ENCODE measurements around the gene CBX4. TPM values are rescaled to one million over a fixed set of nuclear protein-coding genes. Genes with fewer than 3 reads are reported as not detected.

Gene CBX4
- total and polyA plus RNA-seq, 2 experiments from 2014 or later, result 1.2 to 18.9 TPM

DNA sequence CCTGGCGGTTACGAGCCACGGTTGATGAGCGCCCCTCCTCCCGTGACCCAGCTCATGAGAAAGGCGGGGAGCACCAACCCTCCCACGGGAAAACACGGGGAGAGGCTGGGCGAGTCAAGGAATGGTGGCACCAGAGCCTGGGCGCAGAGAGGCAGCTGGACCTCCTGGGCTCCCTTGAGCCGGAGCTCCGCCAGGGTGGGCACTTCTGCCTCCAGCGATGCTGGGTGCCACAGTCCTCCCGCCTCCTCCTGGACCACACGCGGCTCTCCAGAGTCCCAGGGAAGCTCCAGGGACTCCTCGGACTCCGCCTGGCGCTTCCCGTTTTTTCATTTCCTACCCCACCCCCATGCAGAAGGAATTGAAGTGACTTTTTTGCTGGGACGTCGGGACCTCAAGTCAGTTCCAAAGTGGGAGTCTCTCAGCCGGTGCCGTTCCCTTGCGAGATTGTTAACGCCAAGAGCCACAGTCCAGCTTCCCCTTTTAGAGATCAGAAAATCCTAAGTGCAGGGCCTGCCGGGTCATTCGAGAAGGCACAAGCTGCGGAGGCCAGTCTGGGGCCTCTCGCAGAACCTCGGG, 35.7 kb downstream of the CBX4 start:
- no peaks in the 10 kb centered on the region for H3K9me3 ChIP-seq (ENCODE audit: low read depth)
- H3K9ac ChIP-seq, result no peak overlapping the region
- no peak for DNase-seq
- H3K4me3 ChIP-seq, result no peak overlapping the region
- H3K4me1 ChIP-seq (ENCODE audit: insufficient read depth), result no peaks in the 10 kb centered on the region
- no peaks in the 10 kb centered on the region for H3K9me2 ChIP-seq (ENCODE audit: insufficient read depth)
- H3K27me3 ChIP-seq (replicated peaks; ENCODE audit: insufficient read depth), result peaks cover 97% of the 10 kb centered on the region
- no peak for TF ChIP-seq EZH2phosphoT487 (IDR thresholded peaks at IDR 0.05; ENCODE audit: insufficient read depth, low read depth)
- no peak for TF ChIP-seq EZH2 (IDR thresholded peaks at IDR 0.05; ENCODE audit: insufficient read depth, poor library complexity, severe bottlenecking)
- 30 to 37% methylated on average over 29 to 31 of the region's 31 CpGs for WGBS, 2 experiments (ENCODE audit: low coverage in 1 of 2, low lambda C conversion rate in 2 of 2, missing lambda C conversion rate in 2 of 2)
- 0 out of 2 replicates have a peak, but pooled peaks cover 3% of the 10 kb centered on the region for H3F3A ChIP-seq (ENCODE audit: insufficient read depth)
- H3K4me2 ChIP-seq (ENCODE audit: unreplicated experiment), result no peak overlapping the region
- no peaks in the 10 kb centered on the region for H3K36me3 ChIP-seq (ENCODE audit: low read depth)
- in situ Hi-C loops (cut with MboI), result no loop called here
- no peaks in the 10 kb centered on the region for H3K79me2 ChIP-seq (ENCODE audit: insufficient read depth)
- H4K20me1 ChIP-seq (ENCODE audit: insufficient read depth), result no peaks in the 10 kb centered on the region
- no peak overlapping the region for H3K27ac ChIP-seq
- H2AFZ ChIP-seq, result no peak overlapping the region

DNA sequence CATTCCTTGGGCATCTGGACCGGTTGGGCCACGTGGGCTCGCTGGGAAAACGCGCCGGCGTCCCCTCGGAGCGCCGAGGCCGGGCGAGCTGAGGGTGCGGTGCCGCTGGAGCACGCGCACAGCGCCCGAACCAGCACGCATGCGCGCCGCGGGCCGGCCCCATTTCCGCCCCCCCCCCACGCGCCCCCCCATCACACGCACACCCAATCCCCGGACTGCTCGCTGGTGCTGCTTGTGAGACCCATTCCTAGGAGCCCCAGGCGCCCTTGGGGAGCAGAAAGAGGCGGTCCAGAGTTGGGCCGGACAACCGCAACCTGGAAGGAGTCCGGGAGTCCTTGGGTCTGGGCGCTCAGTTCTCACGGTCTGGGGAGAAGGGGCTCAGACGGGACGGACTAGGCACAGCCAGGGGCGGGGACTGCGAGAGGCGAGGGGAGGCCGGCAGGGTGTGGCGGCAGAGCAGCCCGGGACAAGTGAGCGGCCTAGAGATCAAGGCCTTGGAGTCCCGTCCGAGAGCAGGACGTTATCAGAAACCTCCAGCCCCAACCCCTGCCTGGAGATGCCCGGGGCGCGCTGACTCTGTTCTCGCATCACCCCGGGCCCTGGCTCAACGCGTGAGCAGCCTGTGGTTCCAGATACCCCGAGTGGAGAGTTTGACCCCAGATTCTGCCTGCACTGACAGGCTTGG, 36.4 kb downstream of the CBX4 start:
- Histone ChIP-seq H3K9ac (no peak overlapping the region), H3K79me2 (ENCODE audit: insufficient read depth) (no peaks in the 10 kb centered on the region), H2AFZ (no peak overlapping the region), H4K20me1 (ENCODE audit: insufficient read depth) (no peaks in the 10 kb centered on the region), H3K27me3 (replicated peaks; ENCODE audit: insufficient read depth) (peaks cover 97% of the 10 kb centered on the region), H3K9me2 (ENCODE audit: insufficient read depth) (no peaks in the 10 kb centered on the region), H3K9me3 (ENCODE audit: low read depth) (no peaks in the 10 kb centered on the region), H3K4me3 (no peak overlapping the region), H3F3A (ENCODE audit: insufficient read depth) (0 out of 2 replicates have a peak, but pooled peaks cover 4% of the 10 kb centered on the region), H3K36me3 (ENCODE audit: low read depth) (no peaks in the 10 kb centered on the region), H3K27ac (no peak overlapping the region), H3K4me2 (ENCODE audit: unreplicated experiment) (no peak overlapping the region), H3K4me1 (ENCODE audit: insufficient read depth) (no peaks in the 10 kb centered on the region)
- TF ChIP-seq EZH2phosphoT487 (IDR thresholded peaks at IDR 0.05; ENCODE audit: insufficient read depth, low read depth) (no peak), EZH2 (IDR thresholded peaks at IDR 0.05; ENCODE audit: insufficient read depth, poor library complexity, severe bottlenecking) (no peak)
- 17 to 25% methylated on average over 33 to 47 of the region's 57 CpGs for WGBS, 2 experiments (ENCODE audit: low coverage in 1 of 2, low lambda C conversion rate in 2 of 2, missing lambda C conversion rate in 2 of 2)
- in situ Hi-C loops (cut with MboI), result no loop called here
- no peak for DNase-seq

DNA sequence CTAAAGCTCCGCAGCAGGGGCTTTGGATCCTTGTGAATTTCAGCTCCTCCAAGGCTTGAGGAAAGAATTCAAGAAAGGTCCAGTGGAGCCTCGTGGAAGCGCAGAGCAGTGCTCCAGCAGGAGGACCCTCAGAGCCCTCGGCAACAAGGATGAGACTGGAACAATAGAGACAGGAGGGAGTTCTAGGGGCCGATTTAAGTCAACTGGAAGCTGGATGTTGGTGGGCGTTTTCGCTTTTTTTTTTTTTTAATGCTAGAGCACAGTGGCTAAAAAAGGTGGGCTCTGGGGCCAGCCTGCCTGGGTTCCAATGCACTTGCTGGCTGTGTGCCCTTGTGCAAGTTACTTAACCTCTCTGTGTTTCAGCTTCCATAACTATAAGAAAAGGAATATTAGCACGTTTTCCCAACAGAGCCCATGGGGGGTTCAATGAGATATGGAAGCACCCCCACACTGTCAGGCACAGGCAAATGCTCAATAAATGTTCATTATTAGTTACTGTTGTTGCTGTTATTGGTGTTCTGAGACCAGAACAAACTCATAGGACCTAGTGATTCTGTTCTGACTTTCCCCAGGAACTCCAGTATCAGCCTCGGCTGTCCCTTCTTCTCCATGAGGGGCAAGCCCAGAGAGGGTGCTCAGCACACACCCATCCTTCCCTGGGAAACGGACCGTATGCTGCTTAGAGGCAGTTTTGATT, 37.1 kb downstream of the CBX4 start:
- no peak overlapping the region for H2AFZ ChIP-seq
- no peaks in the 10 kb centered on the region for H4K20me1 ChIP-seq (ENCODE audit: insufficient read depth)
- H3K4me3 ChIP-seq, result no peak overlapping the region
- no peak overlapping the region for H3K9ac ChIP-seq
- H3K27me3 ChIP-seq (replicated peaks; ENCODE audit: insufficient read depth), result peaks cover 92% of the 10 kb centered on the region
- 0 out of 2 replicates have a peak, but pooled peaks cover 4% of the 10 kb centered on the region for H3F3A ChIP-seq (ENCODE audit: insufficient read depth)
- TF ChIP-seq EZH2phosphoT487 (IDR thresholded peaks at IDR 0.05; ENCODE audit: insufficient read depth, low read depth), result 0 out of 2 replicates have a peak, but pooled peaks have one; percentile 51
- TF ChIP-seq EZH2 (IDR thresholded peaks at IDR 0.05; ENCODE audit: insufficient read depth, poor library complexity, severe bottlenecking), result peak; percentile 83
- no peak for DNase-seq
- no peaks in the 10 kb centered on the region for H3K9me3 ChIP-seq (ENCODE audit: low read depth)
- WGBS, 2 experiments (ENCODE audit: low coverage in 1 of 2, low lambda C conversion rate in 2 of 2, missing lambda C conversion rate in 2 of 2), result 22% methylated on average over 11 of the region's 11 CpGs
- no peaks in the 10 kb centered on the region for H3K79me2 ChIP-seq (ENCODE audit: insufficient read depth)
- H3K4me2 ChIP-seq (ENCODE audit: unreplicated experiment), result no peak overlapping the region
- in situ Hi-C loops (cut with MboI), result no loop called here
- H3K27ac ChIP-seq, result no peak overlapping the region
- no peaks in the 10 kb centered on the region for H3K9me2 ChIP-seq (ENCODE audit: insufficient read depth)
- no peaks in the 10 kb centered on the region for H3K36me3 ChIP-seq (ENCODE audit: low read depth)
- H3K4me1 ChIP-seq (ENCODE audit: insufficient read depth), result no peaks in the 10 kb centered on the region

DNA sequence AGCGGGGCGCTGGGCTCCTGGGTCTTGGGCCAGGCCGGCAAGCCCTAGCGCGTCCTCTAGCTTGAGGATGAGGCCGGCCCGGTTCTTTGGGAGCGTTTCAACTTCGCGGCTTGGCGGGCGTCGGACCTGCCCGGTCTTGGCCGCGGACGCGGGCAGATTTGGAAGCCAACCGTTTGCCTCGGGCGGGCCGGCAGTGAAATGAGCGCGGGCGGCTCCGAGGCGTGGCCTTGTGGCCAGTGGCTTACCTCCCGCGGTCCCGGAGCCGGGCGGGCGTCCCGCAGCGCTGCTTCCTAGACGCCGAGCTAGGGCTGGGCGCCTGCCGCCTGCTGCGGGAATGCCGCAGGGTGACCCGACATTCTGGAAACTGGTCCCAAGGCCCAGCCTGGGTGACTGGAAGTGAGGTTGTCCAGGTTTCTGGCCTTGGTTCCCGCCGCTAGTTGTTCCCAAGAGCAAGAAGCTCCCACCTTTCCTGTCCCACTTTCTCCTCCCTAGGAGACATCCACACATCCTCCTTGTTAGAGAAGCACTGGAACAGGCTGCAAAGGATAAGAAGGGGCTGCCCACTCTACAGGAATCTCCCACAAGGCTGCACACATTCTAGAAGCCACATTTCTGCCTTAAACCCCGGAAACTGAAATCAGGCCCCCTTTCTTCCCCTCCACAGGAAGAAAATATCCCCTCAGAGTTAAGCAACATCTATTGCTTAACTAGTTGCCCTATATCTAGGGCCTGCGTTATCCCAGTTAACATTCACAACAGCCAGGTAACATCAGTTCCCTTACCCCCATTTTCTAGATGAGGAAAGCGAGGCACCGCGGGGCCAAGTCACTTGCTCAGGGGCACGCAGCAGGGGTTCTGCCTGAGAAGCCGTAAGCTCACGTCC, 37.8 kb downstream of the CBX4 start:
- Histone ChIP-seq H3K4me1 (ENCODE audit: insufficient read depth) (0 out of 2 replicates have a peak, but pooled peaks cover under 1% of the 10 kb centered on the region), H3K27me3 (replicated peaks; ENCODE audit: insufficient read depth) (peaks cover 84% of the 10 kb centered on the region)

More for the DNA sequence above, 37.8 kb downstream of the CBX4 start:
- TF ChIP-seq EZH2 (IDR thresholded peaks at IDR 0.05; ENCODE audit: insufficient read depth, poor library complexity, severe bottlenecking) (no peak), EZH2phosphoT487 (IDR thresholded peaks at IDR 0.05; ENCODE audit: insufficient read depth, low read depth) (no peak)
- no peak overlapping the region for H3K4me3 ChIP-seq
- no peak overlapping the region for H3K4me2 ChIP-seq (ENCODE audit: unreplicated experiment)
- H3K9me2 ChIP-seq (ENCODE audit: insufficient read depth), result no peaks in the 10 kb centered on the region
- in situ Hi-C loops (cut with MboI), result no loop called here
- H4K20me1 ChIP-seq (ENCODE audit: insufficient read depth), result no peaks in the 10 kb centered on the region
- DNase-seq, result peak; percentile 50
- H3K27ac ChIP-seq, result no peak overlapping the region
- H3K79me2 ChIP-seq (ENCODE audit: insufficient read depth), result peaks cover 2% of the 10 kb centered on the region; the same call in 1 of the 2 replicates
- no peaks in the 10 kb centered on the region for H3K36me3 ChIP-seq (ENCODE audit: low read depth)
- no peak overlapping the region for H2AFZ ChIP-seq
- H3F3A ChIP-seq (ENCODE audit: insufficient read depth), result 0 out of 2 replicates have a peak, but pooled peaks cover 4% of the 10 kb centered on the region
- no peaks in the 10 kb centered on the region for H3K9me3 ChIP-seq (ENCODE audit: low read depth)
- no peak overlapping the region for H3K9ac ChIP-seq
- WGBS, 2 experiments (ENCODE audit: low coverage in 1 of 2, low lambda C conversion rate in 2 of 2, missing lambda C conversion rate in 2 of 2), result 6 to 7% methylated on average over 44 to 48 of the region's 52 CpGs

Data from GM23248 (cell line).